ENCODE measurements around the gene LDB1. TPM values are rescaled to one million over a fixed set of nuclear protein-coding genes. Genes with fewer than 3 reads are reported as not detected.

The LDB1 gene

Small RNAs within 50 kb of the gene (small RNA-seq; reads per million reads assigned to genes)
- gene AL500527.1 (ENCODE audit: insufficient read depth) (not detected), gene AL500527.2 (ENCODE audit: insufficient read depth) (not detected)
